Loucy (cell line): ENCODE measurements around the gene RASAL1.

Source experiments
- CTCF ChIP-seq: fragments of 200-600 bp; sonication (generic); conservative IDR thresholded peaks from 2 replicates; pipeline ENCODE4 v1.5.1; 2014; ENCODE audit warnings: mild to moderate bottlenecking, antibody characterized with exemption, low read length
- EZH2phosphoT487 ChIP-seq: fragments of 200-600 bp; IDR thresholded peaks from 2 replicates; pipeline ENCODE4 v1.6.1; 2018; ENCODE audit warnings: antibody characterized with exemption, mild to moderate bottlenecking, moderate library complexity, borderline replicate concordance

DNA sequence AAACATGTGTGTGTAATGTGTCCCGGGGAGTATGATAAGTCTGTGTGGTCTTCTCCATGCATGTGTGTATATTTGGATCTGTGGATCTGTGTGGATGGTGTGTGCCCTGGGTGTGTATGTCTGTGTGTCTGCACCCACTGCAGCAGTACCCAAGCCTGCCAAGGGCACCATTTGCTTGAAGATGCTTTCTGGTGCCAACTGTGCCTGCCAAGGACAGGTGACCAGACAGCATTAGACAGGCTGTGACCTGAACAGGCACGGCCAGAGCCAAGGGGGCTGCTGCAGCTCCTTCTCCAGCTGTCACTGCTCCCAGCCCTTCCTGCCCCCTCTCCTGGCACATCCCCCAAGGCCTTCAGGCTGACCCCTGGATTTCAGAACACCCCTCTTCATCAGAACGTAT, 44.1 kb downstream of the RASAL1 start:
- TF ChIP-seq CTCF, result no peak
- no peak for TF ChIP-seq EZH2phosphoT487
